CD14-positive monocyte (primary cell): ENCODE results near the gene ZNF470. TPM values are rescaled to one million over a fixed set of nuclear protein-coding genes. Genes with fewer than 3 reads are reported as not detected.

Experiments used
- DNase-seq, 3 donors: peaks; one replicate each; pipeline ENCODE4 v3.0.0-alpha.2; 2011 to 2022
- H2AFZ ChIP-seq: 2 replicates; pipeline ENCODE4 v1.6.0; 2012; ENCODE audit warnings: mild to moderate bottlenecking, low read depth, low read length, inconsistent platforms; ENCODE audit not compliant: insufficient read depth, poor library complexity, severe bottlenecking
- H3K27ac ChIP-seq, 2 donors: 1 replicate in 1 of 2; 2 replicates in 1 of 2; pipeline ENCODE4 v1.5.1; 2012 to 2013; ENCODE audit warnings: low read length in 2 of 2, control low read depth in 1 of 2, inconsistent platforms in 1 of 2, low read depth in 1 of 2, mild to moderate bottlenecking in 1 of 2
- H3K27me3 ChIP-seq, 2 donors: one replicate each; pipeline versions ENCODE4 v1.6.0 to v1.6.1; 2011 to 2013; ENCODE audit warnings: low read length in 2 of 2; ENCODE audit not compliant: control insufficient read depth in 2 of 2, insufficient read depth in 2 of 2
- H3K36me3 ChIP-seq, 2 donors: replicated peaks in 1 of 2; 1 replicate in 1 of 2; 2 replicates in 1 of 2; pipeline versions ENCODE4 v1.5.1 to v1.6.1; 2012 to 2013; ENCODE audit warnings: low read length in 2 of 2, control low read depth in 1 of 2, inconsistent platforms in 1 of 2, mild to moderate bottlenecking in 1 of 2; ENCODE audit not compliant: insufficient read depth in 2 of 2, control insufficient read depth in 1 of 2
- H3K4me1 ChIP-seq, 2 donors: 1 replicate in 1 of 2; 2 replicates in 1 of 2; pipeline versions ENCODE4 v1.5.1 to v1.6.1; 2012 to 2013; ENCODE audit warnings: low read length in 2 of 2, control low read depth in 1 of 2, inconsistent platforms in 1 of 2, mild to moderate bottlenecking in 1 of 2, moderate library complexity in 1 of 2; ENCODE audit not compliant: insufficient read depth in 2 of 2, control insufficient read depth in 1 of 2
- H3K4me2 ChIP-seq: replicated peaks from 2 replicates; pipeline ENCODE3; 2012; ENCODE audit warnings: low read length, moderate library complexity, mild to moderate bottlenecking; ENCODE audit not compliant: poor library complexity, severe bottlenecking; ENCODE audit errors: extremely low read depth
- H3K4me3 ChIP-seq, 3 experiments: fragments of 200-600 bp in 1 of 3; sonication (generic) in 1 of 3; replicated peaks in 1 of 3; 1 replicate in 2 of 3; 2 replicates in 1 of 3; pipeline ENCODE4 v1.5.1; 2011 to 2013; ENCODE audit warnings: low read length in 3 of 3, mild to moderate bottlenecking in 3 of 3, control low read depth in 2 of 3, low read depth in 2 of 3, inconsistent platforms in 1 of 3, moderate library complexity in 1 of 3
- H3K79me2 ChIP-seq: 2 replicates; pipeline ENCODE4 v1.6.0; 2012; ENCODE audit warnings: mild to moderate bottlenecking, control low read depth, inconsistent platforms, low read length, moderate library complexity; ENCODE audit not compliant: insufficient read depth
- H3K9ac ChIP-seq: 2 replicates; pipeline ENCODE4 v1.6.0; 2017; ENCODE audit warnings: low read length, mild to moderate bottlenecking; ENCODE audit not compliant: insufficient read depth, poor library complexity, severe bottlenecking
- H3K9me3 ChIP-seq, 2 donors: replicated peaks in 1 of 2; 1 replicate in 1 of 2; 2 replicates in 1 of 2; pipeline versions ENCODE4 v1.5.1 to v1.6.1; 2012 to 2013; ENCODE audit warnings: low read length in 2 of 2, control low read depth in 1 of 2; ENCODE audit not compliant: control insufficient read depth in 1 of 2, insufficient read depth in 1 of 2
- H4K20me1 ChIP-seq: 2 replicates; pipeline ENCODE4 v1.6.0; 2012; ENCODE audit warnings: mild to moderate bottlenecking, low read length, control low read depth, moderate library complexity; ENCODE audit not compliant: insufficient read depth
- H3K27ac Mint-ChIP-seq, 7 donors: one replicate each; pipeline ENCODE4 v1.8.0; 2020; ENCODE audit warnings: mild to moderate bottlenecking in 7 of 7, mixed read lengths in 7 of 7, moderate library complexity in 6 of 7, inconsistent platforms in 2 of 7
- H3K27me3 Mint-ChIP-seq, 3 donors: one replicate each; pipeline ENCODE4 v1.8.0; 2021 to 2022; ENCODE audit warnings: low read depth in 3 of 3, mild to moderate bottlenecking in 3 of 3, mixed read lengths in 3 of 3, moderate library complexity in 3 of 3, inconsistent platforms in 1 of 3
- H3K36me3 Mint-ChIP-seq, 2 donors: one replicate each; pipeline ENCODE4 v1.8.0; 2020; ENCODE audit warnings: mixed read lengths in 2 of 2, inconsistent platforms in 1 of 2, mild to moderate bottlenecking in 1 of 2
- H3K4me1 Mint-ChIP-seq: one replicate; pipeline ENCODE4 v1.8.0; 2020; ENCODE audit warnings: mild to moderate bottlenecking, mixed read lengths
- H3K4me3 Mint-ChIP-seq, 2 donors: one replicate each; pipeline ENCODE4 v1.8.0; 2020; ENCODE audit warnings: mild to moderate bottlenecking in 2 of 2, mixed read lengths in 2 of 2, moderate library complexity in 1 of 2
- H3K9me3 Mint-ChIP-seq, 7 donors: one replicate each; pipeline ENCODE4 v1.8.0; 2020 to 2022; ENCODE audit warnings: mixed read lengths in 7 of 7, mild to moderate bottlenecking in 6 of 7, moderate library complexity in 6 of 7, inconsistent platforms in 2 of 7
- CTCF ChIP-seq: fragments of 200-600 bp; IDR thresholded peaks from one replicate; pipeline ENCODE4 v1.8.0; 2022; ENCODE audit warnings: antibody characterized with exemption, mild to moderate bottlenecking
- WGBS: methylation state at CpG from one replicate; pipeline ENCODE4 v1.1.5; 2013; ENCODE audit warnings: missing lambda C conversion rate; ENCODE audit not compliant: insufficient coverage; 5-methylcytosine and 5-hydroxymethylcytosine counted together
- intact Hi-C, 2 donors: fragments of 100-400 bp; cut with micrococcal nuclease; formaldehyde crosslinking; loops; one replicate each; pipeline versions ENCODE4 v1.15.0 to v1.15.1; 2023
- polyA plus RNA-seq, 3 donors: library from polyadenylated mRNA; depleted of rRNA in 1 of 3; unstranded in 2 of 3; stranded (reverse) in 1 of 3; fragments of 300-500 nt in 2 of 3; fragments of >200 nt in 1 of 3; fragmentation: Illumina TruSeq in 2 of 3; gene quantifications; 1 replicate in 2 of 3; 2 replicates in 1 of 3; pipeline ENCODE4 v1.2.3, GENCODE V29; 2012 to 2021

The ZNF470 gene
- polyA plus RNA-seq, 3 donors = 0.31 to 0.81 (median 0.40) TPM

DNA sequence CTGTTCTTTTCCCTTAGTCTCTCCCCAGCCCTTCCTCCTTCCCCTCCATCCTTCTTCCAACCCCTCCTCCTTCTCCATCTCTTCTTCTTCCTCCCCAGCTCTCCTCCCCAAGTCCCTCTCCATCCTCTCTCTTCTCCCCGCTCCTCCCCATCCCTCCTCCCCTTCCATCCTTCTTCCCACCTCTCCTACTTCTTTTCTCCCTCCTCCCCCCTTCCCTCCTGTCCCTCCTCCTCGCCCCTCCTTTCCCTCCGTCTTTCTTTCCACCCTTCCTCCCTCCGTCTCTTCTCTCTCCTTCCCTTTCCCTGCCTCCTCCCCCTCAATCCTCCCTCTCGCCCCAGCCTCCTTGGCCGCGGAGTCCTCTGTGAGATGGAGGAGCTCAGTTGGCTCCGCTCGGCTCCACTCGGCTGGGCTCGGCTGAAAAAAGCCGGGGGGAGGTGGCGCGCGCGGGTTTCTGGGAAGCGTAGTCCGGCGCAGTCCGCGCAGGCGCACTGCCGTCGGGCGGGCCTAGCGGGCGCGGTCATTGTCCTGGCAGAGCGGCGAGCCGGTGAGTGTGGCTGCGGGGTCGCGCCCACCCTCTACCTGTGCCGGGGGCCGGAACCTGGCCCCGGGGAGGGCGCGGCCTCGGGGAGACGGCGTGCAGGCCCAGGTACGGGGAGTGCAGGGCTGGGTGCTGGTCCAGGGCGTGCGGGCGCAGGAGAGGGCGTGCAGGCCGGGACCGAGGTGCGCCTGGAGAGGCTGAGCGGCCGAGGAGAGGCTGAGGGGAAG lies 27.7 kb downstream of the ZNF470 start, which contains the start of gene ZNF71:
TSS of gene ZNF71 (plus strand) at position 520 of the 765 bp plus-strand sequence. CDS start 6,257 bp downstream, outside the sequence.
- Histone ChIP-seq H3K27ac (peak within 1 kb of the TSS in 1 of 2 donors; percentile 64), H2AFZ (peak within 1 kb of the TSS; percentile 96), H3K4me3 (peak within 1 kb of the TSS; percentile 63 to 92 (median 67)), H4K20me1 (no peaks in the 10 kb centered on the region), H3K4me2 (peak within 1 kb of the TSS; percentile 97), H3K9ac (peak within 1 kb of the TSS; percentile 80), H3K9me3 (peaks cover 49% of the 10 kb centered on the region in 2 donors), H3K36me3 (no peaks in the 10 kb centered on the region), H3K27me3 (no peaks in the 10 kb centered on the region), H3K79me2 (peaks cover 10% of the 10 kb centered on the region), H3K4me1 (peaks cover 13 to 17% of the 10 kb centered on the region in 2 donors)
- peak; percentile 69 to 78 (median 71) for DNase-seq
- WGBS = under 1% methylated on average over 48 of the region's 52 CpGs
- no peak for TF ChIP-seq CTCF
- intact Hi-C loops = no loop called here
- Mint-ChIP-seq H3K4me3 (peak within 1 kb of the TSS; percentile 93 to 94), H3K36me3 (peaks cover 10 to 23% of the 10 kb centered on the region in 2 donors), H3K4me1 (peaks cover 14% of the 10 kb centered on the region), H3K9me3 (peaks cover 42 to 72% (median 51%) of the 10 kb centered on the region in 7 donors), H3K27ac (peak within 1 kb of the TSS in 5 of 7 donors; percentile 5 to 84 (median 73)), H3K27me3 (no peaks in the 10 kb centered on the region)

DNA sequence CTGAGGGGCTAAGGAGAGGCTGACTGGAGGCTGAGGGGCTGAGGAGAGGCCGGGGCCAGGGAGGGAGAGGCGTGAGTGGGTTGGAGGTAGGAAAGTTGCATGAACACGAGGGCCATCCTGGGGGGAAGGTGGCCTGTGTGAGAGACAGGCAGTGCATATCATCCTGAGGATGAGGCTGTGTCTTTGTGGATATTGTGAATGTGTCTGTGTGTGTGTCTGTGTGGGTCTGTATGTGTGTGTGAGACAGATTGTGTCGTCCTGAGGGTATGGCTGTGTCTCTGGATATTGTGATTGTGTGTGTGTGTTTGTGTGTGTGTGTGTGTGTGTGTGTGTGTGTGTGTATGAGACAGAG lies 28.3 kb downstream of the ZNF470 start:
- Mint-ChIP-seq H3K4me3 (peak overlapping the region; percentile 93 to 94), H3K4me1 (peaks cover 14% of the 10 kb centered on the region), H3K9me3 (peaks cover 39 to 69% (median 48%) of the 10 kb centered on the region in 7 donors), H3K27me3 (no peaks in the 10 kb centered on the region), H3K27ac (peak overlapping the region in 3 of 7 donors; percentile 73 to 84 (median 82)), H3K36me3 (peaks cover 11 to 24% of the 10 kb centered on the region in 2 donors)
- 2% methylated on average over 4 of the region's 4 CpGs for WGBS
- Histone ChIP-seq H3K4me1 (peaks cover 13 to 17% of the 10 kb centered on the region in 2 donors), H3K27me3 (no peaks in the 10 kb centered on the region), H3K27ac (peak overlapping the region in 1 of 2 donors; percentile 64), H3K9me3 (peaks cover 46 to 47% of the 10 kb centered on the region in 2 donors), H3K36me3 (no peaks in the 10 kb centered on the region), H3K4me3 (peak overlapping the region; percentile 63 to 92 (median 67)), H3K4me2 (peak overlapping the region; percentile 97), H3K79me2 (peaks cover 10% of the 10 kb centered on the region), H4K20me1 (no peaks in the 10 kb centered on the region), H3K9ac (peak overlapping the region; percentile 80), H2AFZ (peak overlapping the region; percentile 96)
- no peak for TF ChIP-seq CTCF
- peak in 1 of 3 donors; percentile 4 for DNase-seq
- intact Hi-C loops = no loop called here
